Natural killer cell (primary cell): ENCODE data around the gene ZKSCAN1. TPM values are rescaled to one million over a fixed set of nuclear protein-coding genes. Genes with fewer than 3 reads are reported as not detected.
"Not testable (repeated sequence)": the region's sequence is repeated elsewhere in the genome, so short reads cannot be mapped to it uniquely, and the experiment has no call there.

ENCODE experiments used
- ATAC-seq, 3 donors: fragments of 150-1000 bp in 2 of 3; fragments of 200-7000 bp in 1 of 3; cut with Tn5 transposase; 1 replicate in 1 of 3; 2 replicates in 2 of 3; pipeline ENCODE4 v1.10.0; 2021; ENCODE audit warnings: mild to moderate bottlenecking in 2 of 3, moderate library complexity in 2 of 3
- DNase-seq, 2 donors: peaks; one replicate each; pipeline versions ENCODE4 v3.0.0 to v3.0.0-alpha.2; 2013 to 2021; ENCODE audit warnings: mixed read lengths in 1 of 2
- H3K27ac ChIP-seq: one replicate; pipeline ENCODE4 v1.5.1; 2013; ENCODE audit warnings: mild to moderate bottlenecking, low read length
- H3K27me3 ChIP-seq: one replicate; pipeline ENCODE4 v1.6.1; 2013; ENCODE audit warnings: low read length; ENCODE audit not compliant: control insufficient read depth, insufficient read depth
- H3K36me3 ChIP-seq: one replicate; pipeline ENCODE4 v1.6.1; 2013; ENCODE audit warnings: low read length; ENCODE audit not compliant: control insufficient read depth, insufficient read depth
- H3K4me1 ChIP-seq: one replicate; pipeline ENCODE4 v1.6.1; 2013; ENCODE audit warnings: low read length; ENCODE audit not compliant: control insufficient read depth, insufficient read depth
- H3K4me3 ChIP-seq: one replicate; pipeline ENCODE4 v1.5.1; 2013; ENCODE audit warnings: low read length
- H3K9me3 ChIP-seq: one replicate; pipeline ENCODE4 v1.6.1; 2013; ENCODE audit warnings: low read length; ENCODE audit not compliant: control insufficient read depth, insufficient read depth
- H3K27ac Mint-ChIP-seq, 2 donors: one replicate each; pipeline ENCODE4 v1.8.0; 2022; ENCODE audit warnings: mild to moderate bottlenecking in 2 of 2, mixed read lengths in 2 of 2, moderate library complexity in 1 of 2
- H3K27me3 Mint-ChIP-seq, 2 donors: one replicate each; pipeline ENCODE4 v1.8.0; 2022; ENCODE audit warnings: low read depth in 2 of 2, mixed read lengths in 2 of 2
- H3K36me3 Mint-ChIP-seq: one replicate; pipeline ENCODE4 v1.8.0; 2022; ENCODE audit warnings: mixed read lengths
- H3K4me1 Mint-ChIP-seq, 2 donors: one replicate each; pipeline ENCODE4 v1.8.0; 2022; ENCODE audit warnings: mixed read lengths in 2 of 2
- H3K4me3 Mint-ChIP-seq: one replicate; pipeline ENCODE4 v1.8.0; 2022; ENCODE audit warnings: mild to moderate bottlenecking, moderate library complexity, mixed read lengths
- H3K9me3 Mint-ChIP-seq, 2 donors: one replicate each; pipeline ENCODE4 v1.8.0; 2022; ENCODE audit warnings: mixed read lengths in 2 of 2
- CTCF ChIP-seq: fragments of 200-600 bp; IDR thresholded peaks from one replicate; pipeline ENCODE4 v1.8.0; 2022; ENCODE audit warnings: antibody characterized with exemption
- WGBS: methylation state at CpG from one replicate; pipeline ENCODE4 v1.1.7; 2013; ENCODE audit warnings: missing lambda C conversion rate; ENCODE audit not compliant: insufficient coverage; 5-methylcytosine and 5-hydroxymethylcytosine counted together
- intact Hi-C: fragments of 100-400 bp; cut with micrococcal nuclease; formaldehyde crosslinking; loops from one replicate; pipeline ENCODE4 v1.14.2; 2022
- total RNA-seq, 4 donors: library from RNA; stranded (reverse); fragments of 120-200 nt in 1 of 4; gene quantifications; one replicate each; pipeline versions ENCODE4 v1.2.3 to v1.2.4, GENCODE V29; 2013 to 2022

The ZKSCAN1 gene
- total RNA-seq, 3 donors from 2014 or later (not counting 1 experiment from before 2014, with no cell fraction given) = 57.6 to 62.5 (median 60.8) TPM

GRCh38 chr7:99987846-99988245, 27.6 kb upstream of the ZKSCAN1 start:
- no peaks in the 10 kb centered on the region for H3K9me3 Mint-ChIP-seq
- intact Hi-C loops = no loop called here

GRCh38 chr7:99990460-99990852, 24.9 kb upstream of the ZKSCAN1 start:
- no peak for TF ChIP-seq CTCF
- peaks cover 5% of the 10 kb centered on the region for H3K4me1 ChIP-seq
- no peaks in the 10 kb centered on the region for H3K9me3 Mint-ChIP-seq
- no peak overlapping the region for H3K27ac ChIP-seq
- H3K4me3 ChIP-seq = no peak overlapping the region
- intact Hi-C loops = loop anchor here (5.0 kb wide), 2 partner anchors 52 to 142 kb away; no protein-coding TSS in a partner anchor
- no peaks in the 10 kb centered on the region for H3K27me3 ChIP-seq
- DNase-seq (no peak), ATAC-seq (peak in 2 of 3 donors; percentile 10 to 13)
- H3K27me3 Mint-ChIP-seq = peaks cover 0 to 10% of the 10 kb centered on the region in 2 donors
- H3K4me1 Mint-ChIP-seq = no peaks in the 10 kb centered on the region
- 72% methylated on average over 11 of the region's 14 CpGs for WGBS
- H3K4me3 Mint-ChIP-seq = no peak overlapping the region
- no peak overlapping the region for H3K27ac Mint-ChIP-seq
- no peaks in the 10 kb centered on the region for H3K36me3 Mint-ChIP-seq
- no peaks in the 10 kb centered on the region for H3K9me3 ChIP-seq
- no peaks in the 10 kb centered on the region for H3K36me3 ChIP-seq

More at GRCh38 chr7:99987846-99988245, 27.6 kb upstream of the ZKSCAN1 start:
- Mint-ChIP-seq H3K4me1 (no peaks in the 10 kb centered on the region), H3K27me3 (peaks cover 0 to 18% of the 10 kb centered on the region in 2 donors), H3K36me3 (no peaks in the 10 kb centered on the region), H3K4me3 (no peak overlapping the region), H3K27ac (no peak overlapping the region)
- Histone ChIP-seq H3K36me3 (no peaks in the 10 kb centered on the region), H3K27ac (no peak overlapping the region), H3K27me3 (no peaks in the 10 kb centered on the region), H3K4me3 (no peak overlapping the region), H3K9me3 (no peaks in the 10 kb centered on the region), H3K4me1 (peaks cover 5% of the 10 kb centered on the region)
- no peak for TF ChIP-seq CTCF
- ATAC-seq = no peak
- DNase-seq = no peak
- 84% methylated on average over 5 of the region's 5 CpGs for WGBS

- not testable (repeated sequence) for H3K27ac ChIP-seq, ATAC-seq, H3K36me3 Mint-ChIP-seq, DNase-seq, H3K4me3 ChIP-seq, H3K4me1 Mint-ChIP-seq, H3K36me3 ChIP-seq, H3K4me3 Mint-ChIP-seq, H3K4me1 ChIP-seq, H3K27ac Mint-ChIP-seq, H3K9me3 Mint-ChIP-seq, H3K9me3 ChIP-seq, H3K27me3 ChIP-seq
- H3K27me3 Mint-ChIP-seq = peaks cover 0 to 13% of the 10 kb centered on the region in 2 donors
- 71% methylated on average over 6 of the region's 6 CpGs for WGBS
- intact Hi-C loops = loop anchor here (1.0 to 5.0 kb wide), 3 partner anchors 51 to 141 kb away; no protein-coding TSS in a partner anchor
Measured at GRCh38 chr7:99991543-99991942, 23.9 kb upstream of the ZKSCAN1 start.

GRCh38 chr7:99992330-99993038, 22.9 kb upstream of the ZKSCAN1 start:
- 68% methylated on average over 20 of the region's 21 CpGs for WGBS
- H3K36me3 ChIP-seq = no peaks in the 10 kb centered on the region
- Mint-ChIP-seq H3K27ac (no peak overlapping the region), H3K4me1 (peaks cover 7 to 8% of the 10 kb centered on the region in 2 donors), H3K36me3 (no peaks in the 10 kb centered on the region), H3K27me3 (peaks cover 0 to 10% of the 10 kb centered on the region in 2 donors), H3K4me3 (no peak overlapping the region), H3K9me3 (no peaks in the 10 kb centered on the region)
- no peaks in the 10 kb centered on the region for H3K9me3 ChIP-seq
- TF ChIP-seq CTCF = no peak
- H3K4me3 ChIP-seq = no peak overlapping the region
- no peak for DNase-seq
- H3K27me3 ChIP-seq = no peaks in the 10 kb centered on the region
- intact Hi-C loops = loop anchor here (5.0 kb wide), 2 partner anchors 50 to 140 kb away; no protein-coding TSS in a partner anchor
- H3K4me1 ChIP-seq = peaks cover 13% of the 10 kb centered on the region
- no peak overlapping the region for H3K27ac ChIP-seq
- ATAC-seq = no peak
